Liver (tissue), 3 donors: ENCODE data around the gene SORCS2.

Experiments
- CTCF ChIP-seq: fragments of 150-350 bp; IDR thresholded peaks from 2 replicates; pipeline ENCODE4 v1.5.1; 2017; ENCODE audit warnings: improper control_type of control experiment, low read depth, low read length; ENCODE audit not compliant: missing input control
- EGR1 ChIP-seq, 2 donors: IDR thresholded peaks; 2 replicates each; pipeline ENCODE4 v1.6.1; 2016 to 2018; ENCODE audit warnings: antibody characterized with exemption in 2 of 2, low read depth in 2 of 2
- GABPA ChIP-seq, 2 donors: IDR thresholded peaks in 1 of 2; conservative IDR thresholded peaks in 1 of 2; 2 replicates each; pipeline ENCODE4 v1.6.1; 2016; ENCODE audit warnings: antibody characterized with exemption in 2 of 2, mild to moderate bottlenecking in 1 of 2, moderate library complexity in 1 of 2
- HNF4G ChIP-seq: IDR thresholded peaks from 2 replicates; pipeline ENCODE4 v1.6.1; 2016; ENCODE audit warnings: antibody characterized with exemption
- JUND ChIP-seq, 2 donors: IDR thresholded peaks; 2 replicates each; pipeline ENCODE4 v1.6.1; 2016; ENCODE audit warnings: antibody characterized with exemption in 2 of 2
- RAD21 ChIP-seq, 2 donors: IDR thresholded peaks; 2 replicates each; pipeline ENCODE4 v1.6.1; 2016; ENCODE audit warnings: antibody characterized with exemption in 2 of 2, mild to moderate bottlenecking in 2 of 2
- SP1 ChIP-seq: IDR thresholded peaks from 2 replicates; pipeline ENCODE4 v1.6.1; 2018; ENCODE audit warnings: antibody characterized with exemption, mild to moderate bottlenecking
- YY1 ChIP-seq: IDR thresholded peaks from 2 replicates; pipeline ENCODE4 v1.6.1; 2016; ENCODE audit warnings: antibody characterized with exemption, mild to moderate bottlenecking
- TF ChIP-seq, protein P1 (sequence below): IDR thresholded peaks from 2 replicates; pipeline ENCODE4 v1.6.1; 2016; ENCODE audit warnings: antibody characterized with exemption, mild to moderate bottlenecking
- TF ChIP-seq, protein P2 (sequence below): IDR thresholded peaks from 2 replicates; pipeline ENCODE4 v1.6.1; 2016; ENCODE audit warnings: antibody characterized with exemption
- TF ChIP-seq, protein P3 (sequence below): IDR thresholded peaks from 2 replicates; pipeline ENCODE4 v1.6.1; 2016; ENCODE audit warnings: antibody characterized with exemption
- TF ChIP-seq, protein P4 (sequence below): IDR thresholded peaks from 2 replicates; pipeline ENCODE4 v1.6.1; 2016; ENCODE audit warnings: antibody characterized with exemption
- donor health status: healthy.
- donor health status: healthy.

GRCh38 chr4:7704091-7704490, 511.8 kb downstream of the SORCS2 start:
- TF ChIP-seq, protein P1, sequence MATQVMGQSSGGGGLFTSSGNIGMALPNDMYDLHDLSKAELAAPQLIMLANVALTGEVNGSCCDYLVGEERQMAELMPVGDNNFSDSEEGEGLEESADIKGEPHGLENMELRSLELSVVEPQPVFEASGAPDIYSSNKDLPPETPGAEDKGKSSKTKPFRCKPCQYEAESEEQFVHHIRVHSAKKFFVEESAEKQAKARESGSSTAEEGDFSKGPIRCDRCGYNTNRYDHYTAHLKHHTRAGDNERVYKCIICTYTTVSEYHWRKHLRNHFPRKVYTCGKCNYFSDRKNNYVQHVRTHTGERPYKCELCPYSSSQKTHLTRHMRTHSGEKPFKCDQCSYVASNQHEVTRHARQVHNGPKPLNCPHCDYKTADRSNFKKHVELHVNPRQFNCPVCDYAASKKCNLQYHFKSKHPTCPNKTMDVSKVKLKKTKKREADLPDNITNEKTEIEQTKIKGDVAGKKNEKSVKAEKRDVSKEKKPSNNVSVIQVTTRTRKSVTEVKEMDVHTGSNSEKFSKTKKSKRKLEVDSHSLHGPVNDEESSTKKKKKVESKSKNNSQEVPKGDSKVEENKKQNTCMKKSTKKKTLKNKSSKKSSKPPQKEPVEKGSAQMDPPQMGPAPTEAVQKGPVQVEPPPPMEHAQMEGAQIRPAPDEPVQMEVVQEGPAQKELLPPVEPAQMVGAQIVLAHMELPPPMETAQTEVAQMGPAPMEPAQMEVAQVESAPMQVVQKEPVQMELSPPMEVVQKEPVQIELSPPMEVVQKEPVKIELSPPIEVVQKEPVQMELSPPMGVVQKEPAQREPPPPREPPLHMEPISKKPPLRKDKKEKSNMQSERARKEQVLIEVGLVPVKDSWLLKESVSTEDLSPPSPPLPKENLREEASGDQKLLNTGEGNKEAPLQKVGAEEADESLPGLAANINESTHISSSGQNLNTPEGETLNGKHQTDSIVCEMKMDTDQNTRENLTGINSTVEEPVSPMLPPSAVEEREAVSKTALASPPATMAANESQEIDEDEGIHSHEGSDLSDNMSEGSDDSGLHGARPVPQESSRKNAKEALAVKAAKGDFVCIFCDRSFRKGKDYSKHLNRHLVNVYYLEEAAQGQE: no peak
- TF ChIP-seq CTCF: no peak
- TF ChIP-seq, protein P2, sequence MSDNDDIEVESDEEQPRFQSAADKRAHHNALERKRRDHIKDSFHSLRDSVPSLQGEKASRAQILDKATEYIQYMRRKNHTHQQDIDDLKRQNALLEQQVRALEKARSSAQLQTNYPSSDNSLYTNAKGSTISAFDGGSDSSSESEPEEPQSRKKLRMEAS: no peak
- no peak for TF ChIP-seq SP1
- no peak for TF ChIP-seq JUND (IDR thresholded peaks at IDR 0.05)
- TF ChIP-seq, protein P3, sequence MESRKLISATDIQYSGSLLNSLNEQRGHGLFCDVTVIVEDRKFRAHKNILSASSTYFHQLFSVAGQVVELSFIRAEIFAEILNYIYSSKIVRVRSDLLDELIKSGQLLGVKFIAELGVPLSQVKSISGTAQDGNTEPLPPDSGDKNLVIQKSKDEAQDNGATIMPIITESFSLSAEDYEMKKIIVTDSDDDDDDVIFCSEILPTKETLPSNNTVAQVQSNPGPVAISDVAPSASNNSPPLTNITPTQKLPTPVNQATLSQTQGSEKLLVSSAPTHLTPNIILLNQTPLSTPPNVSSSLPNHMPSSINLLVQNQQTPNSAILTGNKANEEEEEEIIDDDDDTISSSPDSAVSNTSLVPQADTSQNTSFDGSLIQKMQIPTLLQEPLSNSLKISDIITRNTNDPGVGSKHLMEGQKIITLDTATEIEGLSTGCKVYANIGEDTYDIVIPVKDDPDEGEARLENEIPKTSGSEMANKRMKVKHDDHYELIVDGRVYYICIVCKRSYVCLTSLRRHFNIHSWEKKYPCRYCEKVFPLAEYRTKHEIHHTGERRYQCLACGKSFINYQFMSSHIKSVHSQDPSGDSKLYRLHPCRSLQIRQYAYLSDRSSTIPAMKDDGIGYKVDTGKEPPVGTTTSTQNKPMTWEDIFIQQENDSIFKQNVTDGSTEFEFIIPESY: no peak
- no peak for TF ChIP-seq EGR1 (IDR thresholded peaks at IDR 0.05; ENCODE audit: low read depth in 2 of 2)
- no peak for TF ChIP-seq YY1
- no peak for TF ChIP-seq GABPA (IDR thresholded peaks at IDR 0.05 in 1 of 2, conservative IDR thresholded peaks at IDR 0.05 in 1 of 2)
- TF ChIP-seq, protein P4, sequence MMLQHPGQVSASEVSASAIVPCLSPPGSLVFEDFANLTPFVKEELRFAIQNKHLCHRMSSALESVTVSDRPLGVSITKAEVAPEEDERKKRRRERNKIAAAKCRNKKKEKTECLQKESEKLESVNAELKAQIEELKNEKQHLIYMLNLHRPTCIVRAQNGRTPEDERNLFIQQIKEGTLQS: no peak
- no peak for TF ChIP-seq HNF4G
- TF ChIP-seq RAD21 (IDR thresholded peaks at IDR 0.05): no peak
